Psoas muscle (tissue), 8 donors: Measurements from ENCODE around the gene INHBB. TPM values are rescaled to one million over a fixed set of nuclear protein-coding genes. Genes with fewer than 3 reads are reported as not detected.

Source experiments
- ATAC-seq, 4 donors: fragments of 200-7000 bp; cut with Tn5 transposase; one replicate each; pipeline ENCODE4 v1.9.1; 2020; ENCODE audit warnings: moderate library complexity in 3 of 4, mild to moderate bottlenecking in 2 of 4
- DNase-seq, 2 donors: peaks; one replicate each; pipeline ENCODE4 v3.0.0-alpha.2; 2020
- H3K27ac ChIP-seq: fragments of 200-600 bp; one replicate; pipeline ENCODE4 v1.8.0; 2022
- H3K27me3 ChIP-seq, 3 donors: fragments of 200-600 bp in 1 of 3; one replicate each; pipeline versions ENCODE4 v1.6.1 to v1.8.0; 2013 to 2022; ENCODE audit warnings: low read length in 2 of 3, mild to moderate bottlenecking in 2 of 3, moderate library complexity in 1 of 3; ENCODE audit not compliant: insufficient read depth in 3 of 3
- H3K36me3 ChIP-seq, 2 donors: fragments of 200-600 bp in 1 of 2; one replicate each; pipeline versions ENCODE4 v1.6.1 to v1.8.0; 2013 to 2022; ENCODE audit warnings: low read depth in 1 of 2, mild to moderate bottlenecking in 1 of 2, moderate library complexity in 1 of 2; ENCODE audit not compliant: insufficient read depth in 1 of 2
- H3K4me1 ChIP-seq: fragments of 200-600 bp; one replicate; pipeline ENCODE4 v1.8.0; 2022
- H3K4me3 ChIP-seq: fragments of 200-600 bp; one replicate; pipeline ENCODE4 v1.8.0; 2022; ENCODE audit warnings: mild to moderate bottlenecking
- H3K9me3 ChIP-seq: fragments of 200-600 bp; one replicate; pipeline ENCODE4 v1.8.0; 2022
- WGBS, 3 donors: extraction: QIAGEN DNeasy Blood & Tissue Kit; methylation state at CpG; one replicate each; pipeline versions ENCODE4 v1.1.6 to v1.1.7; 2013; 5-methylcytosine and 5-hydroxymethylcytosine counted together
- intact Hi-C, 2 donors: fragments of 100-400 bp; cut with DNase I; formaldehyde crosslinking; loops; one replicate each; pipeline versions ENCODE4 v1.11.0 to v1.14.2; 2022
- polyA plus RNA-seq, 3 donors: library from polyadenylated mRNA; stranded (reverse); fragments of 200-250 nt; gene quantifications; one replicate each; pipeline ENCODE4 v1.2.3, GENCODE V29; 2013
- total RNA-seq, 4 donors: library from RNA; stranded (reverse); fragmentation: NEBNext Ultra II Directional in 2 of 4; extraction: Animal tissue kit (Norgen Biotek cat#: 25700) in 2 of 4; gene quantifications; one replicate each; pipeline versions ENCODE4 v1.2.1 to v1.2.4, GENCODE V29; 2021 to 2023
- TF ChIP-seq, protein P1 (sequence below): fragments of 200-600 bp; IDR thresholded peaks from one replicate; pipeline ENCODE4 v1.8.0; 2022; ENCODE audit warnings: antibody characterized with exemption
- donor health status: healthy with polysubstance abuse.
- donor health status: DM: no; HTN: no; CAD: no; lungs with moderate emphysema.
- donor health status: Bipolar disorder and iron deficiency.
- donor health status: healthy.
- donor health status: DM: yes; HTN: yes; CAD: no.
- donor health status: DM: no; HTN: no; CAD: no.
- donor health status: DM: no; HTN: no; CAD: no.
- donor health status: DM: yes; HTN: yes; CAD: no.

The INHBB gene
- total and polyA plus RNA-seq, 7 donors: 2.9 to 20.0 (median 13.4) TPM

DNA sequence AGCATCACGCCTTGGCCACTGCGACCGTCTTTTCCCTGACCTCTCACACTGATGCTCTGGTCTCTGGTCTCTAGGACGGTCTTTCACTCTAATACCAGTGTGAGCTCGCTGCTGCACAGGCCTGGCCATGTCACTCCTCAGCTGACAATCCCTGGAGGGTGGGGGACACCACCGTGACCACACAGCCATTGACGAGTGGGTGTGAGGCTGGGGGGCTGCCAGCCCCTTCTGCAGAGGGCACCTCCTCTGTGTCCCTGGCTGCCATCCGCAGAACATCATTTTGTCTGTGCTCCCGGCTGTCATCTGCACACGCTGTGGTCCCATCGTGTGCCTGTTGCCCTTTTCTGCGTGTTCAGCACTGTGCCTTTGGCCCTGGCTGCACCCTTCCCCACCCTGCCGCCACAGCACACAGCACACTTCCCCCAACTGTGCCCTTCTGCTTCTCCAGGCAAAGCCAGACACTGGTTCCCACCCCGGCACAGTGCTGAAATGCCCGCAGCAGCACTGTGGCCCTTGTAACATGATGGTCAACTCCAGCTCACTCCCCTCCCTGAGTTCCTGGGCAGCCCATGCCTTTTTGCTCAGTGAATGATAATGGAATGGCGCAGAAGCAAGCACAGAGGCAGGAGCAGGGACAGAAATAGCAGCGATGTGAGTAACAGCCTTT lies 30.4 kb upstream of the INHBB start:
- Histone ChIP-seq H3K36me3 (no peaks in the 10 kb centered on the region), H3K9me3 (no peaks in the 10 kb centered on the region), H3K27ac (no peak overlapping the region), H3K27me3 (no peaks in the 10 kb centered on the region), H3K4me1 (peaks cover 7% of the 10 kb centered on the region), H3K4me3 (no peak overlapping the region)
- no peak for ATAC-seq
- TF ChIP-seq, protein P1, sequence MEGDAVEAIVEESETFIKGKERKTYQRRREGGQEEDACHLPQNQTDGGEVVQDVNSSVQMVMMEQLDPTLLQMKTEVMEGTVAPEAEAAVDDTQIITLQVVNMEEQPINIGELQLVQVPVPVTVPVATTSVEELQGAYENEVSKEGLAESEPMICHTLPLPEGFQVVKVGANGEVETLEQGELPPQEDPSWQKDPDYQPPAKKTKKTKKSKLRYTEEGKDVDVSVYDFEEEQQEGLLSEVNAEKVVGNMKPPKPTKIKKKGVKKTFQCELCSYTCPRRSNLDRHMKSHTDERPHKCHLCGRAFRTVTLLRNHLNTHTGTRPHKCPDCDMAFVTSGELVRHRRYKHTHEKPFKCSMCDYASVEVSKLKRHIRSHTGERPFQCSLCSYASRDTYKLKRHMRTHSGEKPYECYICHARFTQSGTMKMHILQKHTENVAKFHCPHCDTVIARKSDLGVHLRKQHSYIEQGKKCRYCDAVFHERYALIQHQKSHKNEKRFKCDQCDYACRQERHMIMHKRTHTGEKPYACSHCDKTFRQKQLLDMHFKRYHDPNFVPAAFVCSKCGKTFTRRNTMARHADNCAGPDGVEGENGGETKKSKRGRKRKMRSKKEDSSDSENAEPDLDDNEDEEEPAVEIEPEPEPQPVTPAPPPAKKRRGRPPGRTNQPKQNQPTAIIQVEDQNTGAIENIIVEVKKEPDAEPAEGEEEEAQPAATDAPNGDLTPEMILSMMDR: no peak
- intact Hi-C loops: loop anchor here in 1 of 2 donors (10.0 kb wide), 1 partner anchor 211 kb away; no protein-coding TSS in a partner anchor
- no peak for DNase-seq
- 79 to 86% (median 85%) methylated on average over 17 of the region's 17 CpGs for WGBS, 3 donors

- Histone ChIP-seq H3K4me3 (no peak overlapping the region), H3K4me1 (peaks cover 7% of the 10 kb centered on the region), H3K27me3 (no peaks in the 10 kb centered on the region), H3K27ac (no peak overlapping the region), H3K36me3 (no peaks in the 10 kb centered on the region), H3K9me3 (no peaks in the 10 kb centered on the region)
- TF ChIP-seq, protein P1: no peak
- DNase-seq (no peak), ATAC-seq (no peak)
- intact Hi-C loops: loop anchor here in 1 of 2 donors (10.0 kb wide), 1 partner anchor 211 kb away; no protein-coding TSS in a partner anchor
- 76 to 82% (median 80%) methylated on average over 5 of the region's 5 CpGs for WGBS, 3 donors
Measured at GRCh38 chr2:120316071-120316470, 29.9 kb upstream of the INHBB start.

DNA sequence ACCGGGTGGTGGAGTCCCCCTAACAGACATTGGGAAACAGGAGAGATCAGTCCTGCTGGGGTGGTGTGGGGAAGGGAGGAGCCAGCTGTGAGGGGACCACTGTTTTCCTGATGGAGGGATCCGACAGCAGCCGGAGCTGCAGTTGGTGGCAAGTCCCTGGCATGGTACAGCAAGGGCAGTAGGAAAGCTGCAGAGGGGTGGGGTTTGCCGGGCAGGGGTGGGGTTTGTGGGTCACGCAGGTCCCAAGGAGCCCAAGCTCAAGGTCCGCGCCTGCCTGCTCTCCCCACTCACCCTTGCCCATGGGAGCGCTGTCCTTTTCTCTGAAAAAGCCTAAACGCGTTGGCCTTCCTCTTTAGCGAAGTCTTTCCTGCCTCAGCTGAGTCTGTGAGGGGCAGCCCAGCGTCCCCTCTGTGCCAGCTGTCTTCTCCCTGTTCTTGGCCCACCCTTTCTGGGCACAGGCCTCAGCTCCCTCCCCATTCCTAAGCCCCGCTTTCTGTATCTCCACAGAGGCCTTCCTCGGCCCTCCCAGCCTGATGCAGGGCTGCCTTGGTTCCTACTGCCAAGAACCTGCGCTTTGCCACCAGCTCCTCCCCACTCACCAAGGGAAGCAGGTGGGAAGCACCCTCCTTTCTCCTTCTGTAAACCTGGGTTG lies 29.3 kb upstream of the INHBB start:
- ATAC-seq (no peak), DNase-seq (no peak)
- intact Hi-C loops: loop anchor here in 1 of 2 donors (10.0 kb wide), 1 partner anchor 212 kb away; no protein-coding TSS in a partner anchor
- TF ChIP-seq, protein P1: no peak
- WGBS, 3 donors: 79 to 93% (median 86%) methylated on average over 15 of the region's 15 CpGs
- Histone ChIP-seq H3K27ac (no peak overlapping the region), H3K4me3 (no peak overlapping the region), H3K9me3 (no peaks in the 10 kb centered on the region), H3K4me1 (peaks cover 7% of the 10 kb centered on the region), H3K36me3 (no peaks in the 10 kb centered on the region), H3K27me3 (no peaks in the 10 kb centered on the region)

GRCh38 chr2:120317180-120317533 lies 28.8 kb upstream of the INHBB start:
- intact Hi-C loops: loop anchor here in 1 of 2 donors (10.0 kb wide), 1 partner anchor 212 kb away; no protein-coding TSS in a partner anchor
- no peaks in the 10 kb centered on the region for H3K27me3 ChIP-seq
- H3K9me3 ChIP-seq: no peaks in the 10 kb centered on the region
- DNase-seq: no peak
- H3K4me1 ChIP-seq: peaks cover 7% of the 10 kb centered on the region
- no peaks in the 10 kb centered on the region for H3K36me3 ChIP-seq
- TF ChIP-seq, protein P1: no peak
- ATAC-seq: no peak
- no peak overlapping the region for H3K27ac ChIP-seq
- H3K4me3 ChIP-seq: no peak overlapping the region
